Liver (tissue), 9 donors: ENCODE results near the gene HMGCS1. TPM values are rescaled to one million over a fixed set of nuclear protein-coding genes. Genes with fewer than 3 reads are reported as not detected.

Experiments used
- DNase-seq: peaks from one replicate; pipeline ENCODE4 v3.0.0-alpha.2; 2017; ENCODE audit warnings: low spot score
- H3K27ac ChIP-seq, 2 donors: one replicate each; pipeline ENCODE4 v1.7.0; 2013; ENCODE audit warnings: inconsistent platforms in 2 of 2, low read length in 2 of 2, control low read depth in 1 of 2, low read depth in 1 of 2, mild to moderate bottlenecking in 1 of 2
- H3K27me3 ChIP-seq, 4 donors: one replicate each; pipeline versions ENCODE4 v1.6.1 to v1.7.0; 2013; ENCODE audit warnings: low read length in 3 of 4, inconsistent platforms in 1 of 4, mild to moderate bottlenecking in 1 of 4, moderate library complexity in 1 of 4; ENCODE audit not compliant: control insufficient read depth in 4 of 4, insufficient read depth in 4 of 4
- H3K36me3 ChIP-seq, 4 donors: one replicate each; pipeline versions ENCODE4 v1.6.1 to v1.7.0; 2013; ENCODE audit warnings: low read length in 3 of 4, mild to moderate bottlenecking in 3 of 4, low read depth in 1 of 4, moderate library complexity in 1 of 4; ENCODE audit not compliant: control insufficient read depth in 4 of 4, insufficient read depth in 3 of 4
- H3K4me1 ChIP-seq, 4 donors: one replicate each; pipeline versions ENCODE4 v1.6.1 to v1.7.0; 2013; ENCODE audit warnings: low read length in 3 of 4, mild to moderate bottlenecking in 3 of 4, moderate library complexity in 1 of 4; ENCODE audit not compliant: control insufficient read depth in 4 of 4, insufficient read depth in 4 of 4
- H3K4me3 ChIP-seq, 3 donors: one replicate each; pipeline versions ENCODE4 v1.6.1 to v1.7.0; 2013; ENCODE audit warnings: low read length in 3 of 3, control low read depth in 1 of 3, low read depth in 1 of 3, mild to moderate bottlenecking in 1 of 3
- H3K9ac ChIP-seq, 2 donors: one replicate each; pipeline ENCODE4 v1.7.0; 2013; ENCODE audit warnings: low read length in 2 of 2, mild to moderate bottlenecking in 2 of 2, moderate library complexity in 2 of 2, control low read depth in 1 of 2, low read depth in 1 of 2
- H3K9me3 ChIP-seq, 4 donors: one replicate each; pipeline versions ENCODE4 v1.6.1 to v1.7.0; 2013; ENCODE audit warnings: low read length in 3 of 4; ENCODE audit not compliant: control insufficient read depth in 4 of 4
- ATF3 ChIP-seq: IDR thresholded peaks from 2 replicates; pipeline ENCODE4 v1.6.1; 2016; ENCODE audit warnings: antibody characterized with exemption
- CTCF ChIP-seq: fragments of 150-350 bp; IDR thresholded peaks from 2 replicates; pipeline ENCODE4 v1.5.1; 2017; ENCODE audit warnings: improper control_type of control experiment, low read depth, low read length; ENCODE audit not compliant: missing input control
- EGR1 ChIP-seq, 2 donors: IDR thresholded peaks; 2 replicates each; pipeline ENCODE4 v1.6.1; 2016 to 2018; ENCODE audit warnings: antibody characterized with exemption in 2 of 2, low read depth in 2 of 2
- FOXA1 ChIP-seq: IDR thresholded peaks from 2 replicates; pipeline ENCODE4 v1.6.1; 2016; ENCODE audit warnings: antibody characterized with exemption
- FOXA2 ChIP-seq: IDR thresholded peaks from 2 replicates; pipeline ENCODE4 v1.6.1; 2016; ENCODE audit warnings: antibody characterized with exemption
- GABPA ChIP-seq, 2 donors: IDR thresholded peaks in 1 of 2; conservative IDR thresholded peaks in 1 of 2; 2 replicates each; pipeline ENCODE4 v1.6.1; 2016; ENCODE audit warnings: antibody characterized with exemption in 2 of 2, mild to moderate bottlenecking in 1 of 2, moderate library complexity in 1 of 2
- HNF4A ChIP-seq, 2 donors: conservative IDR thresholded peaks; 2 replicates each; pipeline ENCODE4 v1.6.1; 2016; ENCODE audit warnings: antibody characterized with exemption in 2 of 2, mild to moderate bottlenecking in 2 of 2
- JUND ChIP-seq, 2 donors: IDR thresholded peaks; 2 replicates each; pipeline ENCODE4 v1.6.1; 2016; ENCODE audit warnings: antibody characterized with exemption in 2 of 2
- MAX ChIP-seq: IDR thresholded peaks from 2 replicates; pipeline ENCODE4 v1.6.1; 2016; ENCODE audit warnings: antibody characterized with exemption
- NR2F2 ChIP-seq: IDR thresholded peaks from 2 replicates; pipeline ENCODE4 v1.6.1; 2016; ENCODE audit warnings: antibody characterized with exemption
- RAD21 ChIP-seq, 2 donors: IDR thresholded peaks; 2 replicates each; pipeline ENCODE4 v1.6.1; 2016; ENCODE audit warnings: antibody characterized with exemption in 2 of 2, mild to moderate bottlenecking in 2 of 2
- RXRA ChIP-seq, 2 donors: IDR thresholded peaks; 2 replicates each; pipeline ENCODE4 v1.6.1; 2017 to 2018; ENCODE audit warnings: antibody characterized with exemption in 2 of 2, mild to moderate bottlenecking in 1 of 2
- SP1 ChIP-seq: IDR thresholded peaks from 2 replicates; pipeline ENCODE4 v1.6.1; 2018; ENCODE audit warnings: antibody characterized with exemption, mild to moderate bottlenecking
- TAF1 ChIP-seq: conservative IDR thresholded peaks from 2 replicates; pipeline ENCODE4 v1.6.1; 2016; ENCODE audit warnings: antibody characterized with exemption, mild to moderate bottlenecking
- ZBTB33 ChIP-seq: IDR thresholded peaks from 2 replicates; pipeline ENCODE4 v1.6.1; 2016; ENCODE audit warnings: antibody characterized with exemption
- WGBS: extraction: QIAGEN DNeasy Blood & Tissue Kit; methylation state at CpG from one replicate; pipeline ENCODE4 v1.1.7; 2013; 5-methylcytosine and 5-hydroxymethylcytosine counted together
- polyA plus RNA-seq, 2 donors: library from polyadenylated mRNA; stranded (reverse) in 1 of 2; unstranded in 1 of 2; fragments of 200-250 nt in 1 of 2; fragments of >200 nt in 1 of 2; fragmentation: Nextera tagmentation in 1 of 2; extraction: Ambion mirVana in 1 of 2; gene quantifications; one replicate each; pipeline versions ENCODE4 v1.2.1 to v1.2.3, GENCODE V29; 2013 to 2015
- total RNA-seq, 2 donors: library from RNA; depleted of rRNA; stranded (reverse); fragments of >200 nt; gene quantifications; one replicate each; pipeline ENCODE4 v1.2.3, GENCODE V29; 2014
- TF ChIP-seq, protein P1 (sequence below): IDR thresholded peaks from 2 replicates; pipeline ENCODE4 v1.6.1; 2016; ENCODE audit warnings: antibody characterized with exemption, mild to moderate bottlenecking
- donor health status: healthy.
- donor health status: healthy.
- donor health status: healthy.
- donor health status: healthy.
- donor health status: healthy.

The HMGCS1 gene
- total and polyA plus RNA-seq, 4 donors, result 41.7 to 878 (median 286) TPM

- TF ChIP-seq ATF3 (no peak), CTCF (no peak), FOXA1 (no peak), HNF4A (conservative IDR thresholded peaks at IDR 0.05) (no peak), RAD21 (IDR thresholded peaks at IDR 0.05) (no peak), SP1 (no peak)
Observed at GRCh38 chr5:43315682-43316081, 2.5 kb upstream of the HMGCS1 start (continued).

DNA sequence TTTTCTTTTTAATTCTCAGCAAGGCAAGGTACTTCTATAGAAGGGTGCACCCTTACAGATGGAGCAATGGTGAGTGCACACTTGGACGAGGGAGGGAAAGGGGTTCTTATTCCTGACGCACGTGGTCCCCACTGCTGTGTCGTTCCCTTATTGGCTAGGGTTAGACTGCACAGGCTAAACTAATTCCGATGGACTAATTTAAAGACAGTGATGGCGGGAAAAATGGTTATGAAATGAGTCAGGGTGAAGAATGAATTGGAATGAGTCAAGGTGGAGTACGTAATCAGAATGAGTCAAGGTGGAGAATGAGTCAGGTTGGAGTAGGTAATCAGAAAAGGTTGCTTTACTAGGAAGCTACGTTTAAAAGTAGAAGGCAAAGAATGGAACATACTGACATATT lies 2.1 kb upstream of the HMGCS1 start:
- H3K4me3 ChIP-seq, result no peak overlapping the region
- peak overlapping the region in 1 of 2 donors; percentile 77 for H3K27ac ChIP-seq
- H3K4me1 ChIP-seq, result peaks cover 0 to 43% (median 17%) of the 10 kb centered on the region in 4 donors
- 92% methylated on average over 8 of the region's 8 CpGs for WGBS
- no peaks in the 10 kb centered on the region for H3K27me3 ChIP-seq
- TF ChIP-seq MAX (no peak), SP1 (no peak), JUND (IDR thresholded peaks at IDR 0.05) (no peak), TAF1 (no peak)
- TF ChIP-seq, protein P1, sequence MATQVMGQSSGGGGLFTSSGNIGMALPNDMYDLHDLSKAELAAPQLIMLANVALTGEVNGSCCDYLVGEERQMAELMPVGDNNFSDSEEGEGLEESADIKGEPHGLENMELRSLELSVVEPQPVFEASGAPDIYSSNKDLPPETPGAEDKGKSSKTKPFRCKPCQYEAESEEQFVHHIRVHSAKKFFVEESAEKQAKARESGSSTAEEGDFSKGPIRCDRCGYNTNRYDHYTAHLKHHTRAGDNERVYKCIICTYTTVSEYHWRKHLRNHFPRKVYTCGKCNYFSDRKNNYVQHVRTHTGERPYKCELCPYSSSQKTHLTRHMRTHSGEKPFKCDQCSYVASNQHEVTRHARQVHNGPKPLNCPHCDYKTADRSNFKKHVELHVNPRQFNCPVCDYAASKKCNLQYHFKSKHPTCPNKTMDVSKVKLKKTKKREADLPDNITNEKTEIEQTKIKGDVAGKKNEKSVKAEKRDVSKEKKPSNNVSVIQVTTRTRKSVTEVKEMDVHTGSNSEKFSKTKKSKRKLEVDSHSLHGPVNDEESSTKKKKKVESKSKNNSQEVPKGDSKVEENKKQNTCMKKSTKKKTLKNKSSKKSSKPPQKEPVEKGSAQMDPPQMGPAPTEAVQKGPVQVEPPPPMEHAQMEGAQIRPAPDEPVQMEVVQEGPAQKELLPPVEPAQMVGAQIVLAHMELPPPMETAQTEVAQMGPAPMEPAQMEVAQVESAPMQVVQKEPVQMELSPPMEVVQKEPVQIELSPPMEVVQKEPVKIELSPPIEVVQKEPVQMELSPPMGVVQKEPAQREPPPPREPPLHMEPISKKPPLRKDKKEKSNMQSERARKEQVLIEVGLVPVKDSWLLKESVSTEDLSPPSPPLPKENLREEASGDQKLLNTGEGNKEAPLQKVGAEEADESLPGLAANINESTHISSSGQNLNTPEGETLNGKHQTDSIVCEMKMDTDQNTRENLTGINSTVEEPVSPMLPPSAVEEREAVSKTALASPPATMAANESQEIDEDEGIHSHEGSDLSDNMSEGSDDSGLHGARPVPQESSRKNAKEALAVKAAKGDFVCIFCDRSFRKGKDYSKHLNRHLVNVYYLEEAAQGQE, result no peak
- H3K9me3 ChIP-seq, result no peaks in the 10 kb centered on the region
- no peak for DNase-seq
- no peak overlapping the region for H3K9ac ChIP-seq
- no peaks in the 10 kb centered on the region for H3K36me3 ChIP-seq

DNA sequence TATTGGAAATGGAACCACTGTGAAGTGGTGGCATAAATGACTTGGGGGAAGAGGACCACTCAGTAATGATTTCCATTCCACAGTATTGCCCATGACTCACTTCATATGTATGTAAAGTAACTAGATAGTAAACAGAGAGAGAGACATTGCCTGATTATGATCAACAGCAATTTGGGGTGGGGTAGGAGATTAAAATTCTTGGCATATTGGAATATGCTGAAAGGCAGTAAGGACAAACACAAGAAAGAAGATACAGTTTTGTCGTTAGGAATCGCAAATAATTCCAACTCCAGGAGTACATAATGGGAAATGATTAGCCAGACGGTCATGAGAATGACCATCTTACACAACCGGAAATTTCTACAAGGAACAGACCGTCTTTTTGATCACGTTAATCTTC lies 1.5 kb upstream of the HMGCS1 start:
- Histone ChIP-seq H3K36me3 (no peaks in the 10 kb centered on the region), H3K27me3 (no peaks in the 10 kb centered on the region), H3K9me3 (no peaks in the 10 kb centered on the region), H3K4me3 (no peak overlapping the region), H3K9ac (no peak overlapping the region), H3K4me1 (peaks cover 0 to 49% (median 21%) of the 10 kb centered on the region in 4 donors), H3K27ac (peak overlapping the region; percentile 77 to 91)
- 33% methylated on average over 6 of the region's 6 CpGs for WGBS
- no peak for DNase-seq
- TF ChIP-seq FOXA1 (no peak), RAD21 (IDR thresholded peaks at IDR 0.05) (no peak), EGR1 (IDR thresholded peaks at IDR 0.05; ENCODE audit: low read depth in 2 of 2) (no peak), ZBTB33 (no peak), MAX (no peak), GABPA (IDR thresholded peaks at IDR 0.05 in 1 of 2, conservative IDR thresholded peaks at IDR 0.05 in 1 of 2) (no peak), NR2F2 (no peak), FOXA2 (no peak), RXRA (IDR thresholded peaks at IDR 0.05) (no peak), JUND (IDR thresholded peaks at IDR 0.05) (peak in 1 of 2 donors; percentile 12), SP1 (peak; percentile 28), HNF4A (conservative IDR thresholded peaks at IDR 0.05) (peak in 1 of 2 donors; percentile 23), TAF1 (no peak)
- TF ChIP-seq, protein P1, result no peak
